Vagina (tissue), 2 donors: ENCODE data around the gene RNF31.

Experiments
- POLR2AphosphoS5 ChIP-seq, 2 donors: sonication (generic); formaldehyde crosslinking; IDR thresholded peaks; one replicate each; pipeline ENCODE4 v1.9.0; 2017; ENCODE audit warnings: antibody characterized with exemption in 2 of 2, mild to moderate bottlenecking in 2 of 2, low read depth in 1 of 2; ENCODE audit not compliant: insufficient read depth in 1 of 2
- TF ChIP-seq, protein P1 (sequence below), 3 experiments: fragments of 450-650 bp in 2 of 3; fragments of 200-600 bp in 1 of 3; sonication (generic) in 1 of 3; IDR thresholded peaks; one replicate each; pipeline ENCODE4 v1.5.1; 2017 to 2019; ENCODE audit warnings: antibody characterized with exemption in 3 of 3, mild to moderate bottlenecking in 2 of 3, moderate library complexity in 2 of 3

DNA sequence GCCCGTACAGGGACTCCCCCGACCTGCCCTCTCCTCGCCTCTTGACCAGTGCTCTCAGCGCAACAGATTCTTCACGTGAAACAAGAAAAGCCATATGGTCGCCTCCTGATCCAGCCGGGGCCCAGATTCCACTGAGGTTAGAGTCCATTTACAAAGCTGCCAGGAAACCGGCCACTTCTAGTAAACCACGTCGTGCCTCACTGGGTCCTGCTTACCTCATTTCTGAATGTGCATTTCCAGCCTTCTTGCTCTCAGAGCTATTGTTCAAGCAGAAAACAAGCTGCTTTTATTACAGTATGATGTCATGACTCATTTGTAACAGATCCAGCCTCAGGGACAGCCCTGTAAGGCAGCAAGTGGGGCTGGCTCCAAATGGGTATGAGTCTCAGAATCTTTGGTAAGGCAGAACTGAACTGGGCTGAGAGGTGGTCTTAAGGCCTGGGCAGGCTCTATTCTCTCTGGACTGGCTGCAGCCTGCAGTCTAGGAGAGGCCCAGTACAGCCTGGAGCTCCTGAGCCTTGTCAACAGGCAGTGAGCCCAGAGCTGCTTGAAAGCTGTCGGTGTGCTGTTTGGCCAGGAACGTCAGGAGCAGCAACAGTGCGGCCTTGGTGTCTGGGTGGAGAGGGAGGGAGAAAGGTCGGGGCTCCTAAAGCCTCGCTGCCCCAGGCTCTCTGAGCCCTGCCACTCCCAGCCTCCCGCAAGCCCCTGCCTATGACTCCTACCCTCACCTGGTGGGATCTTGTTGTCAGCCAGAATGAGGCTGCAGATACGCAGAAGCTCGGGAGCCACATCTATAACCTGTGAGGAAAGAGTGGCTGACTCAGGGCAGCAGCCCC lies 32.9 kb downstream of the RNF31 start:
- TF ChIP-seq, protein P1, sequence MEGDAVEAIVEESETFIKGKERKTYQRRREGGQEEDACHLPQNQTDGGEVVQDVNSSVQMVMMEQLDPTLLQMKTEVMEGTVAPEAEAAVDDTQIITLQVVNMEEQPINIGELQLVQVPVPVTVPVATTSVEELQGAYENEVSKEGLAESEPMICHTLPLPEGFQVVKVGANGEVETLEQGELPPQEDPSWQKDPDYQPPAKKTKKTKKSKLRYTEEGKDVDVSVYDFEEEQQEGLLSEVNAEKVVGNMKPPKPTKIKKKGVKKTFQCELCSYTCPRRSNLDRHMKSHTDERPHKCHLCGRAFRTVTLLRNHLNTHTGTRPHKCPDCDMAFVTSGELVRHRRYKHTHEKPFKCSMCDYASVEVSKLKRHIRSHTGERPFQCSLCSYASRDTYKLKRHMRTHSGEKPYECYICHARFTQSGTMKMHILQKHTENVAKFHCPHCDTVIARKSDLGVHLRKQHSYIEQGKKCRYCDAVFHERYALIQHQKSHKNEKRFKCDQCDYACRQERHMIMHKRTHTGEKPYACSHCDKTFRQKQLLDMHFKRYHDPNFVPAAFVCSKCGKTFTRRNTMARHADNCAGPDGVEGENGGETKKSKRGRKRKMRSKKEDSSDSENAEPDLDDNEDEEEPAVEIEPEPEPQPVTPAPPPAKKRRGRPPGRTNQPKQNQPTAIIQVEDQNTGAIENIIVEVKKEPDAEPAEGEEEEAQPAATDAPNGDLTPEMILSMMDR (IDR thresholded peaks at IDR 0.05), result no peak
- TF ChIP-seq POLR2AphosphoS5 (IDR thresholded peaks at IDR 0.05; ENCODE audit: insufficient read depth in 1 of 2, low read depth in 1 of 2), result peak in 1 of 2 donors; percentile 52
